ENCODE measurements around the gene MDM2.

DNA sequence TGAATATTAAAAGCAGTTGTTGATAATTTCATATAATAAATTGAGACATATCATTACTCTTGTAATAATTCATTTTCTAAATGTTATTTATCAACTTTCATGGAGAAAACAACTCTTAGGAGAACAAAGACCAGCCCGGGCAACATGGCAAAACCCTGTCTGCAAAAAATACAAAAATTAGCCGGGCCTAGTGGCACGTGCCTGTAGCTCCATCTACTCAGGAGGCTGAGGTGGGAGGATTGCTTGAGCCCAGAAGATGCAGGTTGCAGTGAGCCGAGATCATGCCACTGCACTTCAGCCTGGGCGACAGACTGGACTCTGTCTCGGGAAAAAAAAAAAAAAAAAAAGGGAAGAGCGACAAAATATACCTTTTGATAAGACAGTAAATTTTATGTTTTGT lies 40.8 kb upstream of the MDM2 start:
- no peak for TF ChIP-seq FOXJ3 (CRISPR knock-in tag; IDR thresholded peaks at IDR 0.05; ENCODE audit: borderline replicate concordance)
- TF ChIP-seq, protein P1, sequence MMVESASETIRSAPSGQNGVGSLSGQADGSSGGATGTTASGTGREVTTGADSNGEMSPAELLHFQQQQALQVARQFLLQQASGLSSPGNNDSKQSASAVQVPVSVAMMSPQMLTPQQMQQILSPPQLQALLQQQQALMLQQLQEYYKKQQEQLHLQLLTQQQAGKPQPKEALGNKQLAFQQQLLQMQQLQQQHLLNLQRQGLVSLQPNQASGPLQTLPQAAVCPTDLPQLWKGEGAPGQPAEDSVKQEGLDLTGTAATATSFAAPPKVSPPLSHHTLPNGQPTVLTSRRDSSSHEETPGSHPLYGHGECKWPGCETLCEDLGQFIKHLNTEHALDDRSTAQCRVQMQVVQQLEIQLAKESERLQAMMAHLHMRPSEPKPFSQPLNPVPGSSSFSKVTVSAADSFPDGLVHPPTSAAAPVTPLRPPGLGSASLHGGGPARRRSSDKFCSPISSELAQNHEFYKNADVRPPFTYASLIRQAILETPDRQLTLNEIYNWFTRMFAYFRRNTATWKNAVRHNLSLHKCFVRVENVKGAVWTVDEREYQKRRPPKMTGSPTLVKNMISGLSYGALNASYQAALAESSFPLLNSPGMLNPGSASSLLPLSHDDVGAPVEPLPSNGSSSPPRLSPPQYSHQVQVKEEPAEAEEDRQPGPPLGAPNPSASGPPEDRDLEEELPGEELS (CRISPR knock-in tag; IDR thresholded peaks at IDR 0.05): no peak
- TF ChIP-seq, protein P2, sequence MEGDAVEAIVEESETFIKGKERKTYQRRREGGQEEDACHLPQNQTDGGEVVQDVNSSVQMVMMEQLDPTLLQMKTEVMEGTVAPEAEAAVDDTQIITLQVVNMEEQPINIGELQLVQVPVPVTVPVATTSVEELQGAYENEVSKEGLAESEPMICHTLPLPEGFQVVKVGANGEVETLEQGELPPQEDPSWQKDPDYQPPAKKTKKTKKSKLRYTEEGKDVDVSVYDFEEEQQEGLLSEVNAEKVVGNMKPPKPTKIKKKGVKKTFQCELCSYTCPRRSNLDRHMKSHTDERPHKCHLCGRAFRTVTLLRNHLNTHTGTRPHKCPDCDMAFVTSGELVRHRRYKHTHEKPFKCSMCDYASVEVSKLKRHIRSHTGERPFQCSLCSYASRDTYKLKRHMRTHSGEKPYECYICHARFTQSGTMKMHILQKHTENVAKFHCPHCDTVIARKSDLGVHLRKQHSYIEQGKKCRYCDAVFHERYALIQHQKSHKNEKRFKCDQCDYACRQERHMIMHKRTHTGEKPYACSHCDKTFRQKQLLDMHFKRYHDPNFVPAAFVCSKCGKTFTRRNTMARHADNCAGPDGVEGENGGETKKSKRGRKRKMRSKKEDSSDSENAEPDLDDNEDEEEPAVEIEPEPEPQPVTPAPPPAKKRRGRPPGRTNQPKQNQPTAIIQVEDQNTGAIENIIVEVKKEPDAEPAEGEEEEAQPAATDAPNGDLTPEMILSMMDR (IDR thresholded peaks at IDR 0.05): no peak
